Pancreas (tissue), 10 donors: ENCODE data around the gene MRAP. TPM values are rescaled to one million over a fixed set of nuclear protein-coding genes. Genes with fewer than 3 reads are reported as not detected.

Source experiments
- ATAC-seq, 4 donors: fragments of 200-7000 bp; cut with Tn5 transposase; one replicate each; pipeline versions ENCODE4 v1.8.0 to v1.9.1; 2020; ENCODE audit warnings: mild to moderate bottlenecking in 4 of 4, moderate library complexity in 4 of 4
- DNase-seq, 6 donors: peaks; one replicate each; pipeline ENCODE4 v3.0.0-alpha.2; 2020
- FAIRE-seq: peaks from 2 replicates; lab custom pipeline; 2012; peaks lifted over from hg19 to GRCh38; lab: Jason Lieb, UNC
- H3K27ac ChIP-seq, 4 donors: fragments of 200-600 bp; sonication (generic); 1 replicate in 3 of 4; 2 replicates in 1 of 4; pipeline versions ENCODE4 v1.5.0 to v1.8.0; 2020
- H3K27me3 ChIP-seq, 4 donors: fragments of 200-600 bp; one replicate each; pipeline ENCODE4 v1.8.0; 2021
- H3K36me3 ChIP-seq, 3 donors: fragments of 200-600 bp; sonication (generic) in 1 of 3; one replicate each; pipeline versions ENCODE4 v1.5.0 to v1.8.0; 2020 to 2021
- H3K4me1 ChIP-seq, 3 donors: fragments of 200-600 bp; one replicate each; pipeline ENCODE4 v1.8.0; 2021
- H3K4me3 ChIP-seq, 4 donors: fragments of 200-600 bp; sonication (generic) in 2 of 4; one replicate each; pipeline versions ENCODE4 v1.5.0 to v1.8.0; 2020 to 2021
- H3K9me3 ChIP-seq, 4 donors: fragments of 200-600 bp; one replicate each; pipeline ENCODE4 v1.8.0; 2021
- CTCF ChIP-seq, 4 donors: fragments of 200-600 bp; sonication (generic) in 3 of 4; IDR thresholded peaks; one replicate each; pipeline versions ENCODE4 v1.5.0 to v1.8.0; 2021; ENCODE audit warnings: antibody characterized with exemption in 4 of 4
- WGBS, 2 donors: extraction: QIAGEN DNeasy Blood & Tissue Kit; methylation state at CpG; one replicate each; pipeline ENCODE4 v1.1.7; 2013; 5-methylcytosine and 5-hydroxymethylcytosine counted together
- intact Hi-C, 3 donors: fragments of 100-400 bp; cut with DNase I; formaldehyde crosslinking; loops; one replicate each; pipeline versions ENCODE4 v1.11.1 to v1.14.2; 2022
- polyA plus RNA-seq, 2 donors: library from polyadenylated mRNA; stranded (reverse); fragments of 200-250 nt; gene quantifications; one replicate each; pipeline ENCODE4 v1.2.3, GENCODE V29; 2013
- total RNA-seq, 6 donors: library from RNA; stranded (reverse); fragmentation: NEBNext Ultra II Directional in 4 of 6; extraction: Animal tissue kit (Norgen Biotek cat#: 25700) in 4 of 6; gene quantifications; one replicate each; pipeline versions ENCODE4 v1.2.1 to v1.2.4, GENCODE V29; 2021 to 2023
- donor health status: healthy with polysubstance abuse.
- donor health status: DM: no; HTN: no; CAD: no; lungs with moderate emphysema.
- donor health status: DM: no; HTN: no; CAD: no.
- donor health status: control.
- donor health status: control.
- donor health status: Bipolar disorder and iron deficiency.
- donor health status: DM: yes; HTN: yes; CAD: no.
- donor health status: DM: no; HTN: no; CAD: no.
- donor health status: DM: no; HTN: no; CAD: no.
- donor health status: DM: yes; HTN: yes; CAD: no.

The MRAP gene
- total and polyA plus RNA-seq, 8 donors = 0.23 to 1.0 (median 0.28) TPM; not detected in 5

GRCh38 chr21:32312976-32313375 lies 14.3 kb downstream of the MRAP start:
- H3K36me3 ChIP-seq = peaks cover 0 to 47% (median 13%) of the 10 kb centered on the region in 3 donors
- no peak for TF ChIP-seq CTCF (IDR thresholded peaks at IDR 0.05)
- intact Hi-C loops = no loop called here
- no peak for DNase-seq
- no peaks in the 10 kb centered on the region for H3K9me3 ChIP-seq
- H3K27me3 ChIP-seq = no peaks in the 10 kb centered on the region
- no peak for ATAC-seq
- no peak for FAIRE-seq
- 92 to 94% methylated on average over 6 of the region's 6 CpGs for WGBS, 2 donors
- no peak overlapping the region for H3K4me3 ChIP-seq
- H3K27ac ChIP-seq = no peak overlapping the region
- H3K4me1 ChIP-seq = no peaks in the 10 kb centered on the region

DNA sequence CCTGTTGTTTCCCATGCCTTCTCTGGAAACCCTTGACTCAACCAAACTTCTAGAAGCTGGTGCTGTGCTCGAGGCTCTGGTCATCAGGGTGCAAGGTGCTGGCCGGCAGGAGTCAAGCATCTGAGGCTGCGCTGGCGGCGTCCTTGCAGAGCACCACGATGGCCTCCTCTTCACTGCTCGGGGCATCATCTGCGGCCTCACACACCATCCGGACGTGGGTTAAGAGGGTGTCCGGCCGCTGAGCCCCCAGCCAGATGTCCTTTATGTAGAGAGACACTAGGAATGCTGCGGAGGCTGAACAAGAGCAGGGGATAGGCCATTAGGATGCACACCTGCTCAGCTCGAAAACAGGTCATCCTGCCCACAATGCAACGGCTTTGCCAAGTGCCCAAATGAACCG lies 16.2 kb downstream of the MRAP start:
- no peak for FAIRE-seq
- H3K4me1 ChIP-seq = no peaks in the 10 kb centered on the region
- H3K27ac ChIP-seq = no peak overlapping the region
- DNase-seq = peak in 1 of 6 donors; percentile 3
- no peak for ATAC-seq
- TF ChIP-seq CTCF (IDR thresholded peaks at IDR 0.05) = no peak
- H3K27me3 ChIP-seq = no peaks in the 10 kb centered on the region
- no peak overlapping the region for H3K4me3 ChIP-seq
- H3K9me3 ChIP-seq = no peaks in the 10 kb centered on the region
- peaks cover 0 to 58% (median 20%) of the 10 kb centered on the region in 3 donors for H3K36me3 ChIP-seq
- intact Hi-C loops = no loop called here
- 91 to 93% methylated on average over 16 of the region's 16 CpGs for WGBS, 2 donors

DNA sequence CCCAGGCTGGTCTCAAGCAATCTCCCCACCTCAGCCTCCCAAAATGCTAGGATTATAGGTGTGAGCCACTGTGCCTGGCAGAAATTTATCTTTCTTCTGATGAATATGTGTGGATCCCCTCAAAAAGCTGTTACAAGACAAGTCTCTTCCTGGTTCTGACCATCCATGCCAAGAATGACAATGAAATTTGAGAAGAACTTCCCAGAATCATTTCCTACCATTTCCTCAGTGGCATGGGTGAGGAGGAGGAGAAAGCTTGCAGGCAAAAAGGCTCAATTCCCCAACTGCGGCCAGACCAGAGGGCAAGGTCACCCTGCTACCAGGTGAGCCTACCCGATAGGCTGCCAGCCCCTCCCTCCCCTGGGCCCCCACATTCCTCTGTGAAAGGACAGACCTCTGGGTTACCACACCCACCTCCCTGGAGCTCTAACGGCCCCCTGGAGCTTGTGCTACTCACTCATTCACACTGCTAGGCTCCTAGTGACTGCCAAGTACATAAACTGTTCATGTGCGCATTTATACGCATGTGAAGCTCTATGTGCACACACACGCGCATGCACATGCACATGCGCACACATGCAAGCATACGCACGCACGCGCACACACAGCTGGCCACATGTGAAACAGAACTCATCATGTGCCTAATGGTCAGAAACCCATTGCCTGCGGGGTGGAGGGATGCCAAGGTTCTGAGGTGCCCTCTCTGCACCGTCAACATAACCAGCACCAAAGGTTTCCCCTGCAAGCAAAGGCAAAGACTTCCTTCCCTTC lies 17.0 kb downstream of the MRAP start:
- DNase-seq = peak in 1 of 6 donors; percentile 6
- 87 to 89% methylated on average over 14 of the region's 14 CpGs for WGBS, 2 donors

GRCh38 chr21:32316361-32317215 lies 17.9 kb downstream of the MRAP start:
- Histone ChIP-seq H3K27ac (no peak overlapping the region), H3K4me1 (no peaks in the 10 kb centered on the region), H3K27me3 (no peaks in the 10 kb centered on the region), H3K36me3 (peaks cover 0 to 75% (median 36%) of the 10 kb centered on the region in 3 donors), H3K4me3 (no peak overlapping the region), H3K9me3 (no peaks in the 10 kb centered on the region)
- no peak for ATAC-seq
- TF ChIP-seq CTCF (IDR thresholded peaks at IDR 0.05) = no peak
- no peak for DNase-seq
- 93 to 95% methylated on average over 22 of the region's 22 CpGs for WGBS, 2 donors
- intact Hi-C loops = no loop called here
- FAIRE-seq = no peak

More for the DNA sequence above, 17.0 kb downstream of the MRAP start:
- H3K27me3 ChIP-seq = no peaks in the 10 kb centered on the region
- no peak for TF ChIP-seq CTCF (IDR thresholded peaks at IDR 0.05)
- no peak overlapping the region for H3K27ac ChIP-seq
- ATAC-seq = no peak
- no peaks in the 10 kb centered on the region for H3K4me1 ChIP-seq
- peaks cover 0 to 66% (median 29%) of the 10 kb centered on the region in 3 donors for H3K36me3 ChIP-seq
- FAIRE-seq = no peak
- no peaks in the 10 kb centered on the region for H3K9me3 ChIP-seq
- no peak overlapping the region for H3K4me3 ChIP-seq
- intact Hi-C loops = no loop called here
